Peyer's patch (tissue), 4 donors: ENCODE measurements around the gene DPH7. TPM values are rescaled to one million over a fixed set of nuclear protein-coding genes. Genes with fewer than 3 reads are reported as not detected.
A peak's percentile ranks its signal among the peaks of the same experiment; 100 is the strongest.

ENCODE experiments used
- DNase-seq, 3 donors: peaks; one replicate each; pipeline ENCODE4 v3.0.0-alpha.2; 2017 to 2019
- H3K27ac ChIP-seq, 4 donors: fragments of 200-600 bp; sonication (generic); one replicate each; pipeline ENCODE4 v1.5.1; 2016 to 2019
- H3K27me3 ChIP-seq, 2 donors: fragments of 200-600 bp; sonication (generic); one replicate each; pipeline ENCODE4 v1.5.1; 2019
- H3K36me3 ChIP-seq, 3 donors: fragments of 200-600 bp; sonication (generic); one replicate each; pipeline ENCODE4 v1.5.1; 2016 to 2019
- H3K4me1 ChIP-seq, 4 donors: fragments of 200-600 bp; sonication (generic); one replicate each; pipeline ENCODE4 v1.5.1; 2016 to 2019
- H3K4me3 ChIP-seq, 4 donors: fragments of 200-600 bp; sonication (generic); 1 replicate in 3 of 4; 2 replicates in 1 of 4; pipeline ENCODE4 v1.5.1; 2016 to 2019; ENCODE audit warnings: mild to moderate bottlenecking in 1 of 4
- H3K9me3 ChIP-seq, 4 donors: fragments of 200-600 bp; sonication (generic); one replicate each; pipeline ENCODE4 v1.5.1; 2016 to 2019; ENCODE audit warnings: mild to moderate bottlenecking in 1 of 4
- POLR2A ChIP-seq, 2 donors: fragments of 450-650 bp; IDR thresholded peaks; one replicate each; pipeline ENCODE4 v1.5.1; 2017; ENCODE audit warnings: antibody characterized with exemption in 2 of 2, mild to moderate bottlenecking in 2 of 2, moderate library complexity in 2 of 2
- total RNA-seq, 4 donors: library from RNA; depleted of rRNA; stranded (reverse); fragments of >200 nt; gene quantifications; one replicate each; pipeline ENCODE4 v1.1.0, GENCODE V29; 2016
- TF ChIP-seq, protein P1 (sequence below), 6 experiments: fragments of 450-650 bp in 4 of 6; fragments of 200-600 bp in 2 of 6; sonication (generic) in 1 of 6; IDR thresholded peaks; one replicate each; pipeline ENCODE4 v1.5.1; 2017 to 2019; ENCODE audit warnings: antibody characterized with exemption in 6 of 6, mild to moderate bottlenecking in 3 of 6, moderate library complexity in 1 of 6

Gene DPH7
- total RNA-seq, 4 donors from 2014 or later, result 21.9 to 52.5 (median 44.5) TPM

DNA sequence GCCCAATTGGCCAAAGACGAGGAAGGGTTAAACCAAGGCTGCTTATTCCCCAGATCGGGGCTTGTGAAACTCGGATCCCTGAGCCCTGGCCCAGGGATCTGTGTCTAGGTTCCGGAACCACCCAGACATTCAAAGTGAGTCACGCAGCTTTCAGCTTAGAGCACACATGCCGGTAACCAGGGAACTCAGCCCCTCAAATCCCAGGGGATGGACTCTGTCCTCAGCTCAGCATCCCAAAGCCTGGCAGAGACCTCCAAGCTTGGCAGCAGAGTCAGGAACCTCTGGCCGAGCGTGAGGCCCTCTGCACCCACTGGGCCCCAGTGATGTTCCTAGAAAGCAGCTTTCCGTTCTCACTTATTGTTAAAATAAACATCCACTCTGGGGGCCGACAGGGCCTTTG is 33.6 kb downstream of the DPH7 start:
- Histone ChIP-seq H3K27ac (peak overlapping the region in 3 of 4 donors; percentile 5 to 48 (median 44)), H3K27me3 (no peaks in the 10 kb centered on the region), H3K4me1 (peaks cover 0 to 7% (median 2%) of the 10 kb centered on the region in 4 donors), H3K4me3 (no peak overlapping the region), H3K36me3 (peaks cover 0 to 27% (median 0%) of the 10 kb centered on the region in 3 donors), H3K9me3 (no peaks in the 10 kb centered on the region)
- no peak for TF ChIP-seq POLR2A (IDR thresholded peaks at IDR 0.05)
- TF ChIP-seq, protein P1, sequence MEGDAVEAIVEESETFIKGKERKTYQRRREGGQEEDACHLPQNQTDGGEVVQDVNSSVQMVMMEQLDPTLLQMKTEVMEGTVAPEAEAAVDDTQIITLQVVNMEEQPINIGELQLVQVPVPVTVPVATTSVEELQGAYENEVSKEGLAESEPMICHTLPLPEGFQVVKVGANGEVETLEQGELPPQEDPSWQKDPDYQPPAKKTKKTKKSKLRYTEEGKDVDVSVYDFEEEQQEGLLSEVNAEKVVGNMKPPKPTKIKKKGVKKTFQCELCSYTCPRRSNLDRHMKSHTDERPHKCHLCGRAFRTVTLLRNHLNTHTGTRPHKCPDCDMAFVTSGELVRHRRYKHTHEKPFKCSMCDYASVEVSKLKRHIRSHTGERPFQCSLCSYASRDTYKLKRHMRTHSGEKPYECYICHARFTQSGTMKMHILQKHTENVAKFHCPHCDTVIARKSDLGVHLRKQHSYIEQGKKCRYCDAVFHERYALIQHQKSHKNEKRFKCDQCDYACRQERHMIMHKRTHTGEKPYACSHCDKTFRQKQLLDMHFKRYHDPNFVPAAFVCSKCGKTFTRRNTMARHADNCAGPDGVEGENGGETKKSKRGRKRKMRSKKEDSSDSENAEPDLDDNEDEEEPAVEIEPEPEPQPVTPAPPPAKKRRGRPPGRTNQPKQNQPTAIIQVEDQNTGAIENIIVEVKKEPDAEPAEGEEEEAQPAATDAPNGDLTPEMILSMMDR (IDR thresholded peaks at IDR 0.05), result no peak
- DNase-seq, result no peak

DNA sequence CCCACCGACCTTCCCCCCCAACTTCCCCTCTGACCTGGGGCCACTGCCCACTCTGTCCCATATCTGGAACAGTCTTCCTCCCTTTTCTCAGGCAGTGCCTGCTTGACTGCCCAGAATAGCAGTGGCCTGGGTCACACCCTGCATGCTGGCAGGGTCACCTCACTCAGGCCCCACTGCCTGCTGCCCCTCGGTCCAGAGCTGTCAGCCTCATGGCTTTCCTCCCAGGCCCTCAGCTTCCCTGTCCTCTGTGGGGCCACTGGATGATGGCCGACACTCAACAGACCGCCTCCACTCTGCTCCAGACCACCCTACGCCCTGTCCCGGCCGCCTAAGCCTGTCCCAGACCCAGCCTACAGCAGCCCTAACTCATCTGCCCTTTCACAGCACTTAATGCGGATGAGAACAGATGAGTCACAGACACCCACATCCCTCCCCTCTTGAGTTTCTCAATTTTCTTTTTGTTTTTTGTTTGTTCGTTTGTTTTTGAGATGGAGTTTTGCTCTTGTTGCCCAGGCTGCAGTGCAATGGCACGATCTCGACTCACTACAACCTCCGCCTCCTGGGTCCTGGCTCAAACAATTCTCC is 34.5 kb downstream of the DPH7 start:
- peaks cover 0 to 31% (median 0%) of the 10 kb centered on the region in 3 donors for H3K36me3 ChIP-seq
- H3K9me3 ChIP-seq, result no peaks in the 10 kb centered on the region
- no peak overlapping the region for H3K4me3 ChIP-seq
- no peaks in the 10 kb centered on the region for H3K4me1 ChIP-seq
- H3K27me3 ChIP-seq, result no peaks in the 10 kb centered on the region
- no peak for TF ChIP-seq POLR2A (IDR thresholded peaks at IDR 0.05)
- TF ChIP-seq, protein P1 (IDR thresholded peaks at IDR 0.05), result no peak
- peak overlapping the region in 3 of 4 donors; percentile 5 to 65 (median 48) for H3K27ac ChIP-seq
- DNase-seq, result no peak

GRCh38 chr9:137543237-137543963 is 35.3 kb downstream of the DPH7 start:
- peaks cover 0 to 31% (median 0%) of the 10 kb centered on the region in 3 donors for H3K36me3 ChIP-seq
- DNase-seq, result no peak

DNA sequence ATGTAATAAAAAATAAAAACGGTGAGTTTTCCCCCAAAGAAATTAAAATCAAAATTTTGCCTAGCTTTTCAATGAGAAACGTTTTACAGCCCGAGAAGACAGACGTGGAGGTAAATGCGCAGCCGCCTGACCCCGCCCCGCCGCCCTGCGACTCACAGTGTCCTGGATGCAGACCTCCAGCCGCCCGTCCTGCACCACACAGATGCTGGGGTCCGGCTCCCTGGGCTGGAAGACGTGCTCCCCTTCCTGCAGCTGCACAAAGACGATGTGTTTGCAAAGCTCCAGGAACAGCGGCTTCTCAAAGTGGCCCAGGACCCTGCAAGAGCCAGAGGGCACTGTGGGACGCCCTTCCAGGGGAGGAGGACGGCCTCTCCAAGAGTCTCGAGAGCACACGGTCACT is 36.2 kb downstream of the DPH7 start:
- TF ChIP-seq, protein P1 (IDR thresholded peaks at IDR 0.05), result no peak
- no peak for TF ChIP-seq POLR2A (IDR thresholded peaks at IDR 0.05)
- Histone ChIP-seq H3K36me3 (peaks cover 0 to 34% (median 0%) of the 10 kb centered on the region in 3 donors), H3K27me3 (no peaks in the 10 kb centered on the region)

More at GRCh38 chr9:137543237-137543963, 35.3 kb downstream of the DPH7 start:
- TF ChIP-seq, protein P1 (IDR thresholded peaks at IDR 0.05), result no peak
- TF ChIP-seq POLR2A (IDR thresholded peaks at IDR 0.05), result no peak
- no peaks in the 10 kb centered on the region for H3K27me3 ChIP-seq
- no peak overlapping the region for H3K27ac ChIP-seq
- no peaks in the 10 kb centered on the region for H3K4me1 ChIP-seq
- H3K4me3 ChIP-seq, result no peak overlapping the region
- no peaks in the 10 kb centered on the region for H3K9me3 ChIP-seq

DNA sequence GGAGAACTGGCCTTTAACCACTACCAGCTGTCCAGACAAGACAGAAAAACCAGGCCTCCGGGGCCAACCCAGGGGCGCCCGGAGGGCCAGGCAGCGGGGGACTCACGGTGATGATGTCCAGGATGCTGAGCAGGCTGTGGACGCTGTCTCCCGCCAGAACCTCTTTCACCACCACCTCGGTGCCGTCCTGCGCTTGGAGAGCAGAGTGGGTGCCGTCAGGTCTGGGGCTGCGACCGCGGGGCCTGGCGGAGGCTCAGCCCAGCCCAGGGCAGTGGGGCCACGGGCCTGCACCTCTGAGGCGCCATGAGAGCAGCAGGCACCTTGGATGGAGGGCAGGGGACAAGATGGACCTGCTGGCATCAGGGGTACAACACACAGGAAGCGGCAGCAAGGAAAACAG is 38.2 kb downstream of the DPH7 start:
- TF ChIP-seq, protein P1 (IDR thresholded peaks at IDR 0.05), result no peak
- TF ChIP-seq POLR2A (IDR thresholded peaks at IDR 0.05), result no peak
- H3K4me1 ChIP-seq, result no peaks in the 10 kb centered on the region
- peaks cover 0 to 34% (median 0%) of the 10 kb centered on the region in 3 donors for H3K36me3 ChIP-seq
- no peak for DNase-seq
- H3K4me3 ChIP-seq, result no peak overlapping the region
- H3K27ac ChIP-seq, result no peak overlapping the region
- no peaks in the 10 kb centered on the region for H3K27me3 ChIP-seq
- no peaks in the 10 kb centered on the region for H3K9me3 ChIP-seq

More for the DNA sequence above, 36.2 kb downstream of the DPH7 start:
- no peak for DNase-seq
- Histone ChIP-seq H3K27ac (no peak overlapping the region), H3K4me3 (no peak overlapping the region), H3K4me1 (no peaks in the 10 kb centered on the region), H3K9me3 (no peaks in the 10 kb centered on the region)
